ENCODE results near the gene TRAPPC2L.
"Not testable (repeated sequence)": the region's sequence is repeated elsewhere in the genome, so short reads cannot be mapped to it uniquely, and the experiment has no call there.

TRAPPC2L gene

DNA sequence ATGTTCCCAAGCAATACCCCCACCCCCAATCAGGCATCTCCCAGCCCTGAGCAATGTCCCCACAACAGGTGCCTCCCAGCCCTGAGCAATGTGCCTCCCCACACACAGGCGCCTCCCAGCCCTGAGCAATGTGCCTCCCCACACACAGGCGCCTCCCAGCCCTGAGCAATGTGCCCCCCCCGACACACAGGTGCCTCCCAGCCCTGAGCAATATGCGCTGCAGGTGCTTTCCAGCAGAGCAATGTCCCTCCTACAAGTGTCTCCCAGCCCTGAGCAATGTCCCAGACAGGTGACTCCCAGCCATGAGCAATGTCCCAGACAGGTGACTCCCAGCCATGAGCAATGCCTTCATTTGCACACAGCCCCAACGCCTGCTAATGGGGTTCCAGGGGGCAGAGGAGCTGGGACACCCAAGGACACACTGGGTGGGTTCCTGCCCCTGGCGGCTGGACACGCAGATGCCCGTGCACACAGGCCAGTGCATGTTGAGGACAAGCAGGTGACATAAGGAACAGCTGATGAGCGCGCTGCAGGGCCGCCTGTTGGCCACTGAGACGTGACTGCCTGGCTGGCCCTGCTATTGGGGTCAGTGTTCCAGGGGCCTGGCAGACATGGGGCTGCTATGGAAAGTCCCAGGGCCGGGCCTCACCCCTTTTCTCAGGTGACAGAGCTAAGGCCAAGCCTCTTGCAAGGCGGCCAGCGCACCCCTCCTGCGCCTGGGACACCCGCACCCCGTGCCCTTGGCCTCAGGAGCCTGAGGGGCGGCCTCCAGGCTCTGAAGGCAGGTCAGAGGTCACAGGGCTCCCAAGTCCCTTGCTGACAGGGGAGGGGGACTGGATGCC, 36.4 kb downstream of the TRAPPC2L start:
- ATAC-seq = no peak

DNA sequence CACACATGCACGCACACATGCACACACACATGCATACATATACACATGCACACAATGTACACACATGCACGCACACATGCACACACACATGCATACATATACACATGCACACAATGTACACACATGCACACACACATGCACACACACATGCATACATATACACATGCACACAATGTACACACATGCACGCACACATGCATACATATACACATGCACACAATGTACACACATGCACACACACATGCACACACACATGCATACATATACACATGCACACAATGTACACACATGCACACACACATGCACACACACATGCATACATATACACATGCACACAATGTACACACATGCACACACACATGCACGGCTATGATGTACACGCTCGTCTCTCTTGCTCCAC, 37.3 kb downstream of the TRAPPC2L start:
- not testable (repeated sequence) for ATAC-seq

DNA sequence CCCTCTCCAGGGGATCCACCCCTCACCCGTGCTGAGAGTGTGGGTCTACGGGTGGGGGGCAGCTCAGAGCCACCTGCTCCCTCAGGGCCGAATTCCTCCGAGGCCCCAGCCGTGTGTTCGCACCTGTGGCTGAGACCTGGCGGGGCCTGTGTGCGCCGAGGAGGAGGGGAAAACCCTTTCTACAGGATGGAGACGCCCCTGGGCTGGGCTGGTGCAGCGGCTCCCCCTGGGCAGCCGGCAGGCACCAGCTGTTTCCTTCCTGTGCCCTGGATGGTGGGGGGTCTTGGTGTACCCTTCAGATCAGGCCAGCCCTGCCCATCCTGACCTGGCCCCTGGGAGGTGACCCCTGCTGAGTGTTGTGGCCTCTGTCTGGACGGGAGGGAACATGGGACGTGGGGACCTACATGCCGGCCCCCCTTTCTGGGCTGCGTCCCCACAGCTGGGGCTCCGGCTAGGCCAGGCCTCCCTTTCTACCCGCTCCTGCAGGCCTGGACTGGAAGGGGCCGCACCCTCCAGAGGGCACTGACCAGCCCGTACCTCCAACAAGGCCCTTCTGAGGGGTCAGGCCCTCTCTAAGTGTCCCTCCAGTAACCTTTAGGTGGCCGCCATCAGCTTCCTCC, 37.9 kb downstream of the TRAPPC2L start:
- ATAC-seq = no peak

DNA sequence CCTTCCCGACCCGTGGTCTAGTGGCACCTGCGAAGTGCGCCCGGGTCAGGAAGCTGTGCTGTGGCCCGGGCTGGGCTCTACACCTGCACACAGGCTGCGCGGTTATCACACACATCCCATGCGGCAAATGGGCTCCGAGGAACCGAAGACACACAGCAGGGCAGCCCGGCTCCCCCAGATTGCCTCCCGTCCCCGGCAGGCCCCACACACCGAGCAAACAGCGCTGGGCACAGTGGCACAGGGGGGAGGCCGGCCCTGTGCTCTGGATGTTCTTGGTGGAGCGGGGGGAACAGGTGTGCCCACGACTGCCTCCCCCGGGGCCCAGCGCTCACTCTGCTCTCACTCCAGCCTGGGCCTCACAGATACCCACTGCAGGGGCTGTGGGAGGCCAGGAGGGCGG, 38.4 kb downstream of the TRAPPC2L start:
- no peak for ATAC-seq

DNA sequence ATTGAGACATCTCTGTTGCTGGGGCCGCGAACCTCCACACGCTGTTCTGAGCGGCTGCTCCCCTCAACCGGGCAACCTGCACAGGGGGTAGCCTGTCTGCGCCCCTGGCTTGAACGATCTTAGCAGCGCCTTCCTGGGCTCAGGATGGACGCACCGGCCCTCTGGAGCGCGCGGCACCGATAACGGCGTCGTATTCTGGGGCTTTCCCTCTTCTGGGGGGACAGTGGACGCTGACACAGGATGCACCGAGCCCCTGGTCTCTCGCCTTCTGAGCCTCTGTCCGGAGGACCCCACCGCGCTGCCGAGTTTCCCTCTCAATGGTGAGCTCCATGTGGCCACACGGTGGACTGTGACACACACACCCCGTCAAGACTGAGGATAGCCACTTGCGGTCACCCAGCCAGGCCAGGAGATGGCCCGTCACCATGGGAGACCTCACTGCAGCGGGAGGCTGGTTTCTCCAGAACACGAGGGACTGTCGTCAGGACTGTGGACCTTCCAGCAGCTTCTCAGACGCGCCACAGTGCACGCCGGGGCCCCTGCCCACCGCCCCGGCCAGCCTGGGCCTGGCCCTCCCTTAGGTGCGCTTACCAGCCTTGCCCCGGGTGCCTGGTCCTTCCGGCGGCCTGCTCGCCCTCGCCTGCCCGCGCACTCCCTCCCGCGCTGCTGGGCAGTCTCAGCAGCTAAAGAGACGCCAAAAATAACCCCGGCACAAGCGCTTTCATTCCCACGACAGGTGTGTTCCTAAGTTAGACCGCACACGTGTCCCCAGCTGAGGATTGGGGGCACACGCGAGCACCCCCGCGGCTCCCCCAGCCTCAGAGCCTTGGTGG, 39.5 kb downstream of the TRAPPC2L start:
- no peak for ATAC-seq

DNA sequence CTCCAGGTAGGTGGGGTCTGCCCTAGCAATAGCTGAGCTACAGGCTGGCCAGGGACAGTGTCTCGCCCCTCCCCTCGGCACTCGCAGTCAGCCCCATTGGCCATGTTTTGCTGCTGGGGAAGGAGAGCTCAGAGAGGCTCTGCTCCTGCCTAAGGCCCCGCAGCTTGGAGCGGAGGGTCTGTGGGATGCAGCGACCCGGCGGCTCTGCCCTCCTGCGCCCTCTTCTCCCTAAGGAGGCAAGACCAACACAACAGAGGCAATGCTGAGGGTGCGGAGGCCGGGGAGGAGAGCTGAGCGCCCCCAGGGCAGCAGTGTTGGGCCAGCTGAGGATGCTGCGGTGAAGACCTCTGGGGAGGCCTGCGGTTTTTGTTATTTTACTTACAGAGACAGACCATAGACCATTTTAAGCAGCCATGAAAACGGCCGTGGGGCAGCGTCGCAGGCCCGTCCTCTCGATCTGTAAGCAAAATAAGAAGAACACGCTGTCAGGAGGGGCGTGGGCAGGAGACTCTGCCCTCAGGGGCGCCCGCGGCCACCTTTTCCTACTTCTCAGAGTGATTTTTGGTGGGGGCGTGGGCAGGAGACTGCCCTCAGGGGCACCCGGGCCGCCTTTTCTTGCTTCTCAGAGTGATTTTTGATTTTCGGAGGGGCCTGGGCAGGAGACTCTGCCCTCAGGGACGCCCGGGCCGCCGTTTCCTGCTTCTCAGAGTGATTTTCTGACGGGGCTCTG, 40.9 kb downstream of the TRAPPC2L start:
- no peak for ATAC-seq

DNA sequence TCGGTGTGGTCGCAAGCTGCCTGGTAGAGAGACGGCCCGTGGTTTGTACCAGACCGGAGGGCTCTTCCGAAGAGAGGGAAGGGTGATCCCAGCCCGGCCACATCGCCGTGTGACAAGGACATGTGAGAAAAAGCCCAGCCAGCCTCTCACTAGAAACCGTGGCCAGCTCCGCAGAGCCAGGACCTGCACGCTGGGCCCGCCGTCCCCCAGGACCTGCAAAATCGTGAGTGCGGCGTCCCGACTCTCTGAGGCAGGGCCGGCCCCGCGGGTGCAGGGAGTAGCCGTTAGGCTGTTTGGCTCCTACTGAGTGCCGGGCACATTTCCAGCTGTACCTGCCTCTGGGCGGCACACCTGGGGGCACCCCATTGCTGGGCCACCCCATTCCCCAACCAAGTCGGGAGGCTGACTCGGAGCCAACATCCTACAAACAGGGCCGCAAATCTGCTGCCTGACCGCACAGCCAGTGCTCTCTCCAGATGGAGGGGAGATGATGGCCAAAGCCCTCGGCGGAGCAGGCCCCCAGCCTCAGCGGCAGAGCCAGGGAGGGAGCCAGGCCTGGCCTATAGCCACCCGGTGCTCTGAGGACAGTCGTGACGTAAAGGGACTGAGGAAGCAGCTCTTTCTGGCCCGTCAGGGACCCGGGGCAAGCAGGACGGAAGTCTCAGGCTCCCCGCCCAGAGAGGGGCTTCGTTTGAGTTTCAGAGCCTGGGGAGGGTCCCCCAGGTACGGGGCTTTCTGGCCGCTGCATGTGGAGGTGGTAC, 43.2 kb downstream of the TRAPPC2L start:
- ATAC-seq = no peak

DNA sequence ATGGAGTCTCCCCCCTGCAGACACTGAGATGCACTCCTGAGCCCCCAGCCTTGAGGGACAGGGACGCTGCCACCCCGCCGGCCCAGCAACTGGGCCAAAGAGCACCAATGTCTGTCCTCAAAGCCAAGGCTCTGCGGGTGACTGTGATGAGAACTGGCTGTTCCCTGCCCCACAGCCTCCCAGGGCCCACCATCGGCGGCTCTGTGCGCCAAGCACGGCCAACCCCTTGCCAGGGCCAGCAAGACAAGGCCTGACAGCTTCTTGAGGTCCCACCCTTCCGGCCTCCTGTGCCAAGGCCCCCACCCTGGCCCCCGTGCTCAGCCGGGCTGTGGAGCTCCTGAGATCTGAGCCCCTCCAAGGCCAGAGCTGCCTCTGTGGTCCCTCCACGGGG, 43.7 kb downstream of the TRAPPC2L start:
- no peak for ATAC-seq

DNA sequence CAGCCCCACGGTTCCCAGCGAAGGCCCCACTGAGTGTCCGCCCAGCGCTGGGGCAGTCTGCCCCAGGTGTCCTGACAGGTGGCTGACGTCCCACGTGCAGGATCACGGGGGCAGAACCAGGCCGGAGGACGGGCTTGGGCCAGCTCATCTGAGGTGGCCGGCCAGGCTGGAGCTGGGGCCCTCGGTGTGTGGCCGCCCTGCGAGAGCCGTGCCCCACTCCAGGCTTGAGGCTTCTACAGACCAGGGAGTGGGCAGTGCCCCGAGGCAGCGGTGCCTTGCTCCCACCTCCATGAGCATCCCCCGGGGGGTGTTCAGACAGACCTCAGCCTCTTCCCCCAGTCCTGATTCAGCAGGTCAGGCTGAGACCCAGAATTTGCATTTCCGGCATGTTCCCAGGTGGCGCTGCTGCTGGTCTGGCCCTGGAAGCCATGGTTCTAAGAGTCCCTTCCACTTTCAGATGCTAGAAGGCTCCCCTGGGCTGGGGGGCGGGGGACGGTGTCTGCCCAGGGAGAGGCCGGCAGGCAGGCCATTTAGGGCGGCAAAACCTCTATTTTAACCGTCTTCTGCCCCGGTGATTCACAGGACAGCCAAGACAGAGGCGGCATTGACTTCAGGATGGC, 44.9 kb downstream of the TRAPPC2L start:
- no peak for ATAC-seq

DNA sequence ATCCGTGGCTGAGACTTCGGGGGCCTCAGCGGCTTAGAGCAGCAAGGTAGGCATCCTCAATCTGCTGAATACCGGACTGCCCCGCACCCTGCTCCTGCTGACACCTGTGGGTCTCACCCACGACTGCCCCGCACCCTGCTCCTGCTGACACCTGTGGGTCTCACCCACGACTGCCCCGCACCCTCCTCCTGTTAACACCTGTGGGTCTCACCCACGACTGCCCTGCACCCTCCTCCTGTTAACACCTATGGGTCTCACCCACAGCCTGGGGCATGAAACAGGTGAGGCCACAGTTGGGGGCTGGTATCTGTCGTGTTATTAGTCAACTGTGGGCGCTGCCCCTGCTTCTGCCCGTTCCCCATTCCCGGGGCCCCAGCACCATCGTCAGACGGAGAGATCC, 45.8 kb downstream of the TRAPPC2L start:
- ATAC-seq = no peak

DNA sequence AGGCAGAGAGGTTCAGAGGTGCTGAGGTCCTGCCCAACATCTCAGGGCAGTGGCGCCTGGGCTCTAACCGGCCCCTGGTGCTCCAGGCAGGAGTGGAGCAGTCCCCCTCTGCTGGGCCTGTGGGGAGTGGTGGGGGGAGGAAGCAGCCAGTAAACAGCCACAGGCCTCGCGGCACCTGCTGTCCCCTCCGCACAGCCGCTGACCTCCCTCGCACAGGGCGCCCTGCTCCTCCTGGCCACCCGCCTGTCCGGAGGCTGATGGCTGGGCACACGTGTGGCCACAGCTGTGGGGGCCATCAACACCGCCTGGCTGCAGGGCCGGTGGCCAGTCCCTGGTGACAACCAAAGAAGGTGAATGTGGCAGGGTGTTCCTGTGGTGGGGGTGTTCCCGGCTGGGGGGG, 46.3 kb downstream of the TRAPPC2L start:
- ATAC-seq = no peak

DNA sequence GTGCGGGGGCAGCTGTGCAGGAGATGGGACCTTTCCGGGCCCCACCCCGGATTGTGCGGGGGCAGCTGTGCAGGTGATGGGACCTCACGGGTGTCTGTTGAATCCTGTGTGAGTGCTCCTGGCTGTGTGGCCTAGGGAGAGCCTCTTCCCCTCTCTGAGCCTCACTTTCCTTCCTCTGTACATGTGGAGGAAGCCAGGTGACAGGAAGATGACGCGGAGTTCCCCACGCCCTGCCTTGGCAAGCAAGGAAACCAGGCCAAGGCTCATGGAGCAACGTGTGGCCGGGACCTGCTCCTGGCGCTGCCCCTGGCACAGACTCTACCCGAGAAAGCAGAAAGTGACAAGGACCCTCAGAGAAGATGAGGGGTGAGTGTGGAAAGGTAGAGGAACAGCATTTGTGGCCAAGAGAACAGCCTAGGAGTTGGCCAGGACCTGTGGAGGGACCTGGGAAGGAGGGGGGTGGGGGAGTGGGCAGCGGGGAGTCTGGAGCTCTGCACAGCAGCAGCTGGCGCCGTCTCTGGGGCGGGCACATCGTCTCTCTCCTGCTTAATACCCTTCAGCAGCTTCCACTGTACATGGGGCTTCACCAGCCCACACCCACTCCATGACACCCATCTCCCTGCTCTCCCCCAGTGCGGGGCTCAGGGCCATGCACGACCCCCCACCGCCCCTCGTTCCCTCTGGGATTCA, 47.9 kb downstream of the TRAPPC2L start:
- no peak for ATAC-seq

DNA sequence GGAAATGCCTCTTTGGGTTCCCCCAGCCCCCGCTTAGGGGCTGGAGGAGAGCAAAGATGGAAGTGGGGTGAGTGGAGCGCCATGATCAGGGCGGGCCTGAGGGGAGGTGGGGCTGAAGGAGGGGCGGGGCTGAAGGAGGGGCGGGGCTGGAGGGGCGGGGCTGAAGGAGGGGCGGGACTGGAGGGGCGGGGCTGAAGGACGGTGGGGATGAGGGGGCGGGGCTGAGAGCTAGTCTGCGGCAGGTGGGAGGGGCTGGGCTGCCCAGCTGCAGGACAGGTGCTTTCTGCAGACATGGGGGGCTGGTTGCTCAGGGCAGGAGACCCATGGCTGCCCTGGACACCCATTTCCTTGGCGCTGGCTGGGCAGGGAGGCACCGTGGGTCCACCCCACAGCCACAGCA, 48.6 kb downstream of the TRAPPC2L start:
- no peak for ATAC-seq

DNA sequence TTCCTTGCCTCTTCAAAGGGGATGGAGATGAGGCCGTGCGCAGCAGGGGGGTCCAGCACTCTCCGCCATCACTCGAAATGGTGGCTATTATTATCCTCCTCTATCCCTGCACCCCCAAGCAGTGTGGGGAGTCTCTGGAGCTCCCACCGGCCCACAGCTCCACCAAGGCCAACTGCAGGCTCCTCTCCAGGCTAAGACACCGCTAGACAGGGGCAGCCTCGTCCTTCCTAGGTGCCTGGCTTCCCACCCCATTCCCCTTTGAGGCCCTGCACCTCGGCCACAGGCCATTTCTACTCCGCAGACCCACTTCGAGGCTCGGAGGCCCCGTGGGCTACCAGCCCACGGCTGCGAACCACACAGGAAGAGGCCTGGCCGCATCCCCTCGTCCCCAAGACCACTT, 49.1 kb downstream of the TRAPPC2L start:
- ATAC-seq = no peak

DNA sequence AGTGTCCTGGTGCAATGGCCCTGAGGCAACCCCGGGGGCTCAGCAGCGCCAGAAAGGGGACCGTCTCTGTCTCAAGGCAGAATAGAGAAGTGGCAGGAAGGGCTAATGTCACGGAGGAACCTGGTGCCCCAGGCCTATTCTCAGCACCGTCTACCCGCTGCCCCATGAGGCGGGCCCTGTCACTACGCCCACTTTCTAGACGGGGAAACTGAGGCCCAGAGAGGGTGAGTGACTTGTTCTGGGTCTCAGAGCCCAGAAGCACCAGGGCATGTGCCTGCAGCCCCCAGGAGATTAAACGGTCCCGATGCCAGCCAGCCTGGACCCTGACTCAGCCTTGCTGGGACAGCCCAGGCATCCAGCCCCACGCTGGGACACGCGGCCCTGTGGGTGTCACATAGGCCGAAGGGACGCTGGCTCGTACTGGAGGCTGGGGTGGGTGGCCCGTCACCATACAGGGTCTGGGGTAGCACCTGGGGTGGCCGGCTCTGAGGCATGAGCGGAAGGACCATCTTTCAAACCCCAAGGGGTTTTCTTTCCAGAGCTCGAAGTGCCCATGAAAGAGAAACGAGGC, 49.7 kb downstream of the TRAPPC2L start:
- ATAC-seq = no peak

DNA sequence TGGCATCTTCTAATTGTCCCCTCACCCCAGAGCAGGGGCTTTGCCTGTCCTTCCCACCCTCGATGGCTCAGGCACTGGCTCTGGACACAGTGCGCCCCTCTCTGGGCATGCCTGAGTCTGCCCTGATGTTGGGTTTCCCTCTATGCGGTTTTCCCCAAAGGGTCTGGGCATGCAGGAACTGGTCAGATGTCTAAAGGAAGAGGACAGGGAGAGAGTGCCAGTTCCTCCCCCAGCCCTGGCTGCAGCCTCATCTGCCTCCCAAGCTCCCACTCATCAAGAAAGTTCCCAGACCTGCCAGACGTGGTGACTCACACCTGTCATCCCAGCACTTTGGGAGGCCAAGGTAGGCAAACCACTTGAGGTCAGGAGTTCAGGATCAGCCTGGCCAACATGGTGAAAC, 50.8 kb downstream of the TRAPPC2L start:
- no peak for ATAC-seq

DNA sequence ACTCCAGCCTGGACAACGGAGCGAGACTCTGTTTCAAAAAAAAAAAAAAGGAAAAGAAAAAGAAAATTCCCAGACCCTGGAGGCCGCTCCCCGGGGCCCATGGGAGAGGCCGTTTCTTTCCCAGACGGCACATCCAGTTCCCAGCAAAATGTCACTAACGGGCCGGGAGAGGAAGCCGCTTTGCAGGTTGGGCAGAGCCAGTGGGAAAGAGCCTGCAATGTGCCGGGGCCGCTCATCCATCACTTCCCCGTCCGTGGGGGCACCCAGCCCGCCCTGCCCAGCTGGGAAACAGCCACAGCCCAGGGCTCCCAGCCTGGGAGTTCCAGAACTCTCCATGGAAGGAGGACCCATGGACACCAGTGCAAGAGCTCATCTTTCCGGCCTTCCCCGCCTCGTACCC, 51.4 kb downstream of the TRAPPC2L start:
- ATAC-seq = no peak

DNA sequence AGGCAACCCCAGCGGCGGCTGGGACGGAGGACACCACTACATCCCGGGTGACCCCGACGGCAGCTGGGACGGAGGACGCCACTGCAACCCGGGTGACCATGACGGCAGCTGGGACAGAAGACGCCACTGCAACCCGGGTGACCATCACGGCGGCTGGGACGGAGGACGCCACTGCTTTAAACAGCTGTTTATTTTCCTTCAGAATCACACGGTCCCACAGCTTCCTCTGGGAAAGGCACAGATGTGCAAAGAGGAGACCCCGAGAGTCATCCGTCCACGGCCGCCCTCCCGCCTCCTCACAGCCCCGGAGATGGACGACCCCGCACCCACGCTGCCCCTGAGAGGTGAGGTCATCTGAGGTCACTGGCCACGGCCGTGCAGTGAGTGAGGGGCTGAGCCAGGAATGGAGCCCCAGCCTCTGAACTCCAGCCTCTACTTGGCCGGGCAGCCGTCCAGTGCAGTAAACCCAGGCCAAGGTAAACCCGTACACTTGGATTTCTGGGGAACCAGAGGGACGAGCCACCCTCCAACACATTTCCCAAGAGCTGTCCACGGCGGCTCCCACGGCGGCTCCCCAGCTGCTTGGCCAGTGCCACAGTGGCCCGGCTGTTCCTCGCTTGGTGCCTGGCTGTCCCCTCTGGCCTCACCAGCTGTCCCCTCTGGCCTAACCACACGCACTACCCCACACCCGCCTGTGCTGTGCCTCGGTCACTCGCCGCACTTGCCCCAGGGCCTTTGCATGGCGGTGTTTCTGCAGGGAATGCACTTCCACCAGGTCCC, 52.7 kb downstream of the TRAPPC2L start:
- ATAC-seq = no peak

DNA sequence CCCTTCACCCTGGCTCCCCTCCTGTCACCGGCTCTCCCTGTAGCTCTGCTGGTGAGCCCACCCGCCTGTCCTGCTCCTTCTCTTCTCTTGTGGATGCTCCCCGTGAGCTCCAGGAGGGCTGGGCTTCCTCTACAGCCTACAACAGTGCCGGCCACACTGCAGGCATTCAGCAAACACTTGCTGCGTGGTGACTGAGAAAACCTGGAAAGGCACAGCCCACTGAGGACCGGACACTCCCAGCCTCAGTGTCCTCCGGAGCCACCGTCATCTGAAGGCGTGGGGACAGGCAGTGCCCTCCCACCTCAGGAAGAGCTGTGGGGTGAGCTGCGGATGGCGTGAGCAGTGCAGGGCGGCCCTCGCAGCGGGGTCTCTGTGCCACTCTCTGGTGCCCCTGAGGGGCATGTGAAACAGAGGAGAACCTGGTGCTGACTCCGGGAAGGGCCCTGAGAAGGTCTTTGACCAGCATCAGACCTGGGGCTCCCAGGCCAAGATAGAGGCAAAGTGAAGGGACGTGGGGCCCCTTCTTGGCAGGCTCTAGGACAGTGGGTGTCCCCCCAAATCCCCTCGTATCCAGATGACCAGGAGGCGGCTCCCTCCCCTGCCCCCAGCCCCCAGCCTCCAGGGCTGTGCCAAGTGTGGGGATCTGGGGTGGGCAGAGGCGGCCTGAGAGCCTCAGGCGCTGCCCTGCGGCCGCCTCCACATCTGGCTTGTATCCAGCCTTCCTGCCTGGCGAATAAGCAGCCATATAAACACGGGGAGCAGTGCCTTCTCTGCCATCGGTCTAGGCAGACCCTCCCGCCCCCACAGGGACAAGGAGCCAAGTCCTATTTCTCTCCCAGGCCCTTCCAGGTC, 53.6 kb downstream of the TRAPPC2L start:
- ATAC-seq = no peak
